ENCODE data around the gene TUBA4A. TPM values are rescaled to one million over a fixed set of nuclear protein-coding genes. Genes with fewer than 3 reads are reported as not detected.

Gene TUBA4A
- total RNA-seq, 2 donors from 2014 or later = 17.8 to 20.2 TPM

GRCh38 chr2:219213026-219213415 lies 40.7 kb downstream of the TUBA4A start:
- ATAC-seq (no peak), DNase-seq (peak in 1 of 4 donors; percentile 3)
- WGBS, 2 donors = 83 to 90% methylated on average over 7 to 8 of the region's 8 CpGs
- no peak overlapping the region for H3K4me3 ChIP-seq
- no peaks in the 10 kb centered on the region for H3K27me3 ChIP-seq
- H3K9me3 ChIP-seq = no peaks in the 10 kb centered on the region
- TF ChIP-seq CTCF (IDR thresholded peaks at IDR 0.05) (no peak), POLR2A (IDR thresholded peaks at IDR 0.05) (no peak)
- H3K27ac ChIP-seq = no peak overlapping the region
- intact Hi-C loops (cut with DNase I) = no loop called here
- peaks cover 13% of the 10 kb centered on the region for H3K4me1 ChIP-seq
- H3K36me3 ChIP-seq (replicated peaks in 1 of 2; ENCODE audit: insufficient read depth in 1 of 2, low read depth in 2 of 2) = peaks cover 0 to 3% of the 10 kb centered on the region in 2 donors

GRCh38 chr2:219210886-219211362 lies 42.8 kb downstream of the TUBA4A start:
- H3K36me3 ChIP-seq (replicated peaks in 1 of 2; ENCODE audit: insufficient read depth in 1 of 2, low read depth in 2 of 2) = peaks cover 0 to 3% of the 10 kb centered on the region in 2 donors
- intact Hi-C loops (cut with DNase I) = no loop called here
- H3K27me3 ChIP-seq = no peaks in the 10 kb centered on the region
- no peaks in the 10 kb centered on the region for H3K9me3 ChIP-seq
- H3K27ac ChIP-seq = no peak overlapping the region
- no peak for DNase-seq
- H3K4me3 ChIP-seq = no peak overlapping the region
- WGBS, 2 donors = 86 to 92% methylated on average over 9 of the region's 9 CpGs
- TF ChIP-seq CTCF (IDR thresholded peaks at IDR 0.05) = no peak
- H3K4me1 ChIP-seq = peaks cover 17% of the 10 kb centered on the region
- no peak for ATAC-seq

GRCh38 chr2:219210196-219210885 lies 43.4 kb downstream of the TUBA4A start:
- H3K4me1 ChIP-seq = peaks cover 19% of the 10 kb centered on the region
- no peak for DNase-seq
- H3K4me3 ChIP-seq = no peak overlapping the region
- TF ChIP-seq CTCF (IDR thresholded peaks at IDR 0.05) = no peak
- no peak for TF ChIP-seq POLR2A (IDR thresholded peaks at IDR 0.05)
- WGBS, 2 donors = 93 to 95% methylated on average over 17 to 24 of the region's 24 CpGs
- ATAC-seq = no peak
- peaks cover 0 to 3% of the 10 kb centered on the region in 2 donors for H3K36me3 ChIP-seq (replicated peaks in 1 of 2; ENCODE audit: insufficient read depth in 1 of 2, low read depth in 2 of 2)
- no peak overlapping the region for H3K27ac ChIP-seq
- intact Hi-C loops (cut with DNase I) = no loop called here
- H3K9me3 ChIP-seq = no peaks in the 10 kb centered on the region
- no peaks in the 10 kb centered on the region for H3K27me3 ChIP-seq

GRCh38 chr2:219209236-219210195 lies 44.2 kb downstream of the TUBA4A start:
- TF ChIP-seq CTCF (IDR thresholded peaks at IDR 0.05) = no peak
- TF ChIP-seq POLR2A (IDR thresholded peaks at IDR 0.05) = no peak
- Histone ChIP-seq H3K27me3 (no peaks in the 10 kb centered on the region), H3K9me3 (no peaks in the 10 kb centered on the region), H3K4me3 (no peak overlapping the region), H3K36me3 (replicated peaks in 1 of 2; ENCODE audit: insufficient read depth in 1 of 2, low read depth in 2 of 2) (peaks cover 0 to 3% of the 10 kb centered on the region in 2 donors), H3K27ac (no peak overlapping the region), H3K4me1 (peaks cover 19% of the 10 kb centered on the region)
- DNase-seq (no peak), ATAC-seq (no peak)
- WGBS, 2 donors = 80 to 84% methylated on average over 17 to 18 of the region's 18 CpGs
- intact Hi-C loops (cut with DNase I) = no loop called here
